Right renal pelvis (tissue), 4 donors: ENCODE results near the gene SPANXN3. TPM values are rescaled to one million over a fixed set of nuclear protein-coding genes. Genes with fewer than 3 reads are reported as not detected.
"Not testable (repeated sequence)": the region's sequence is repeated elsewhere in the genome, so short reads cannot be mapped to it uniquely, and the experiment has no call there.

ENCODE experiments used
- DNase-seq, 4 donors: peaks; one replicate each; pipeline ENCODE4 v3.0.0-alpha.2; 2013; ENCODE audit warnings: low read depth in 4 of 4, low spot score in 3 of 4, missing footprints in 1 of 4
- polyA plus RNA-seq, 4 donors: library from polyadenylated mRNA; unstranded; fragments of 120-200 nt; gene quantifications; one replicate each; pipeline ENCODE4 v1.2.1, GENCODE V29; 2013; ENCODE audit not compliant: insufficient read length in 4 of 4

SPANXN3 gene, protein sequence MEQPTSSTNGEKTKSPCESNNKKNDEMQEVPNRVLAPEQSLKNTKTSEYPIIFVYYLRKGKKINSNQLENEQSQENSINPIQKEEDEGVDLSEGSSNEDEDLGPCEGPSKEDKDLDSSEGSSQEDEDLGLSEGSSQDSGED
- not detected for polyA plus RNA-seq

DNA sequence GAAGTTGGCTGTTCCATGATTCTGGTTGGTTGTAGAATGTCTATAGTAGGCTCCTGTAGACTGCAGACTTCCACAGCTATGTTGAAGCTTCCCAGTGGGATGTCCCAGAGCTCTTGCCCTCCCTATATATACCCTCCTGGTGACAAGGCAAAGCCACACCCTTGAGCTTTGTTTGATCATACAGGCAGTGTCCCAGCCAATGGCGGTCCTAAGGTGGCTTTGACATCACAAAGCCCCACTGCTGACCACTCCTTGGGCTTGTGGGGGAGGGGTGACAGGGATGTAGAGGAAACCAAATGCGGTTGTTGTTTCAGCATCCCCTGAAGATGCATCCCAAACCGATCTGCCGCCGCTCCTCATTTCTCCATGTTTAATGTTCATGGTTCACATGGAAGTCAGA, at the start of gene SPANXN3:
Gene SPANXN3, minus strand, starts transcription at position 101 of the 400 bp plus-strand sequence. Its CDS starts 84 bp downstream, at position 17.
- DNase-seq, result not testable (repeated sequence)

- DNase-seq, result no peak
Observed at GRCh38 chrX:143536176-143536575, 18.9 kb upstream of the SPANXN3 start.

- not testable (repeated sequence) for DNase-seq
Observed at GRCh38 chrX:143502196-143502595, 15.1 kb downstream of the SPANXN3 start.

DNA sequence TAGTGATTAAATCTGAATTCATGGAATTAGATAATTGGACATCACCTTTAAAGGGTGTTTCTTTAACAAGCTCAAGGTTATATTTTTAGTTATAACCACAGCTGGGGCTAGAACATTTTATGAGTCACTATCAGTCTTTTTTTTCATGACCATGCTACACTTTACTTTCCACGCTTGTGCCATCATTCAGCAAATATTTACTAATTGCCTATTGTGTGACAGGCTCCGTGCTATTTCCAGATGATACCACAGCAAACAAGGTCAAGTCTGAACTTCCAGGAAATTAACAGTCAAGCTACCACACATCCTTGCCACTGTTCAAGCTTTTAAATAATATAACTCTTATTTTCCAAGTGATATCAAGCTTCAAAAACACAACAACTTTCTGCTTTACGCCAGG, 16.5 kb downstream of the SPANXN3 start:
- no peak for DNase-seq

DNA sequence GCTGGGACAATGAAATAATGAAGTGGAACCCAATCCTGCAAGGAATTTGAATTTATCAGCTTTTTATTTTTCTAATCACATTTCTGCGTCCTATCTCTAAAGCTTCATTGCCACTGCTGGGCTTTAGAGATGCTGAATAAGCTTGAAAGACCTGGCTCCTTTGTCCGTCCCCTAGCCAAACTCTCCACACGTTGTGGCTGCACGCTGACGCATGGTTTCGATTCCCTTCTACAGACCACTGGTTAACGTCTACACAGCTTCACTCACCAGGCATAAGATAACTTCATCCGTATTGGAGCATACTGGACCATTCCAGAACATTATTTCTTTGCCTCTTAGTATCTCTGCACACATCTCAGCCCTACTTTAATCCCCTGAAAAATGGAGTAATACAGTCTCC, 31.2 kb downstream of the SPANXN3 start:
- DNase-seq, result no peak

DNA sequence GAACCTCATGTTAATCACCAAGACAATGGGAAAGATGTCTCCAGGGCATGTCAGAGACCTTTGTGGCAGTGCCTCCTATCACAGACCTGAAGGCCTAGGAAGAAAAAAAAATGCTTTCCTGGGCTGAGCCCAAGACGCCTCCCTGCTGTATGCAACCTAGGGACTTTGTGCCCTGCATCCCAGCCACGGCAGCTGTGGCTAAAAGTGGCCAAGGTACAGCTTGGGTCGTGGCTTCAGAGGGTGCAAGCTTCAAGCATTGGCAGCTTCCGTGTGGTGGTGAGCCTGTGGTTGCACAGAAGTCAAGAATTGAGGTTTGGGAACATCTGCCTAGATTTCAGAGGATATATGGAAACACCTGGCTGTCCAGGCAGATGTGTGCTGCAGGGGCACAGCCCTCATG, 40.5 kb downstream of the SPANXN3 start:
- DNase-seq, result no peak

- no peak for DNase-seq
Observed at GRCh38 chrX:143472347-143472938, 44.8 kb downstream of the SPANXN3 start.

DNA sequence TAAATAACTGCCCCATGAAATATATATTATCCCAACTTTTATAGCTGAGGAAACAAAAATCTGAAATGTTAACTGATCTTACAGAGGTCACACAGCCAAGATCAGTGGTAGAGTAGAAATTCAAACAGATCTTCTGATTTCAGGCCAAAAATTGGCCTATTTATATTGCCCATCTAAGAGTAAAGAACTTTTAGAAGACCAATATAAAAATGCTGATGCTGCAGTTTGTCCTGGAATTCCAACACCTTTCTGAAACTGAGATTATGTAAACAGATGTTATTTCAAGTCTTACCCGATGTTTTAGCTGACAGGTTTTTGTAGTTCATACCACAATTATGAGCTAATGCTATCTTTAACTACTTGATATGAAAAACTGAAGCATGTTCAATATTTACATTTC, 51.1 kb downstream of the SPANXN3 start:
- DNase-seq, result no peak

DNA sequence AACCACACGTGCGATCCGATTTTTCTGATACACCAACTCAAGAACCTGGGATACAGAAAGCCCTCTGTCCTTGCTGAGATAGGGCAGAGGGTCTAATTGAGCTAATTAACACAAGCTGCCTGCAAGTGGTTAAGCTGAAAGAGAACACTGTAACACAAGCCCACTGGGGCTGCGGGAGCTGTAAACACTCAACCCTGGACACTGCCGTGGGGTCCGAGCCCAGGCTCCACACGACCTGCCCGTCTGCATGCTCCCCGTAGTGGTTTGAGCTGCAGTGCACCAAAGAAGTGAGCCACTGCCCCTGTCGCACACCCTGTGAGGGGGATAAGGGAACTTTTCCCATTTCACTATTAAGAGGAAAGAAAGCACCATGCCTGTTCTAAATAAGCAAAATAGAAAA, 54.6 kb downstream of the SPANXN3 start:
- DNase-seq, result no peak

GRCh38 chrX:143461606-143462005, 55.7 kb downstream of the SPANXN3 start:
- peak in 3 of 4 donors; percentile 5 to 33 (median 14) for DNase-seq

Other genes starting within 250 kb of the SPANXN3 start
- 10 to 100 TPM; 14.3 to 20.1 (median 17.3) TPM for gene SLITRK4, start 118.6 kb upstream of the SPANXN3 start, polyA plus RNA-seq
- not detected for gene SPANXN2, start 203.3 kb upstream of the SPANXN3 start, polyA plus RNA-seq